Left ventricle myocardium superior (tissue), 1 donor: Measurements from ENCODE around the gene STAT6. TPM values are rescaled to one million over a fixed set of nuclear protein-coding genes. Genes with fewer than 3 reads are reported as not detected.
"Not testable (repeated sequence)": the region's sequence is repeated elsewhere in the genome, so short reads cannot be mapped to it uniquely, and the experiment has no call there.

ENCODE experiments used
- ATAC-seq: fragments of 200-7000 bp; cut with Tn5 transposase; one replicate; pipeline ENCODE4 v1.9.1; 2020; ENCODE audit warnings: mild to moderate bottlenecking, moderate library complexity
- DNase-seq: peaks from one replicate; pipeline ENCODE4 v3.0.0-alpha.2; 2020
- intact Hi-C: fragments of 100-400 bp; cut with micrococcal nuclease; formaldehyde crosslinking; loops from one replicate; pipeline ENCODE4 v1.11.0; 2022
- total RNA-seq: library from RNA; stranded (reverse); fragmentation: NEBNext Ultra II Directional; extraction: Animal tissue kit (Norgen Biotek cat#: 25700); gene quantifications from one replicate; pipeline ENCODE4 v1.2.1, GENCODE V29; 2021
- donor health status: DM: no; HTN: yes; CAD: no; lungs with severe emphysema.

Gene STAT6
- total RNA-seq, 1 donor from 2014 or later = 46.1 TPM

GRCh38 chr12:57073566-57074450, 37.4 kb downstream of the STAT6 start:
- DNase-seq, ATAC-seq, intact Hi-C loops: not testable (repeated sequence)

DNA sequence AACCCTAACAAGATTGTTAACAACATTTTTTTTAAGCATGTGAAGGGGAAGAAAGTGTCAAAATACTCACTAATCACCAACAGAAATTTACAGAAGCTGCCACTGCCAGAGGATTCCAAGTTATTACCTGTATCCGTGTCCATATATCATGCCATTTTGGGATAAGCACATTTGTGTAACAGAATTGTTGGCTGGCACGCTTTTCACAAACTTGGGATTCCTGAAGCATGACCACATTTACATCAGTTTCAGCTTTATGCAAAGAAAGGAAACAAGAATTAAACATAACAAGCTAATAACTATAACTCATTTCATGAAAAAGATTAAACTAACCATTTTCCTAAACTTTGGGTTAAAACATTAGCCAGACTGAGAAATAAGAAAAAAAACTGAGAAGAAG, 38.5 kb downstream of the STAT6 start:
- intact Hi-C loops = no loop called here
- ATAC-seq (no peak), DNase-seq (no peak)

GRCh38 chr12:57069523-57069922, 41.6 kb downstream of the STAT6 start:
- DNase-seq = no peak
- intact Hi-C loops = loop anchor here (2.0 kb wide), 1 partner anchor 43 kb away; no protein-coding TSS in a partner anchor
- ATAC-seq = peak; percentile 95

DNA sequence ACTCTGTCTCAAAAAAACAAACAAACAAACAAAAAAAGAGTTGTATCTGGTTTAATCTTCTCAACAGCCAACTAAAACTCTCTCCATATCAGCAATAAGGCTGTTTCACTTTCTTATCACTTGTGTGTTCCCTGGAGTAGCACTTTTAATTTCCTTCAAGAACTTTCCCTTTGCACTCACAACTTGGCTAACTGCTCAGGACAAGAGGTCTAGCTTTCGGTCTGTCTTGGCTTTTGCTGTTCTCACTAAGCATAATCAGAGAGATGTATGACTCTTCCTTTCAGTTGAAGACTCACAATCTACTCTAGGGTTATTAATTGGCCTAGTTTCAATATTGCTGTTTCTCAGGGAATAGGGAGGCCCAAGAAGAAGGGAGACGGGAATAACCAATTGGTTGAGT, 44.9 kb downstream of the STAT6 start:
- no peak for ATAC-seq
- intact Hi-C loops = no loop called here
- DNase-seq = no peak

- DNase-seq (no peak), ATAC-seq (no peak)
- intact Hi-C loops = no loop called here
Observed at GRCh38 chr12:57063991-57064685, 47.0 kb downstream of the STAT6 start.

DNA sequence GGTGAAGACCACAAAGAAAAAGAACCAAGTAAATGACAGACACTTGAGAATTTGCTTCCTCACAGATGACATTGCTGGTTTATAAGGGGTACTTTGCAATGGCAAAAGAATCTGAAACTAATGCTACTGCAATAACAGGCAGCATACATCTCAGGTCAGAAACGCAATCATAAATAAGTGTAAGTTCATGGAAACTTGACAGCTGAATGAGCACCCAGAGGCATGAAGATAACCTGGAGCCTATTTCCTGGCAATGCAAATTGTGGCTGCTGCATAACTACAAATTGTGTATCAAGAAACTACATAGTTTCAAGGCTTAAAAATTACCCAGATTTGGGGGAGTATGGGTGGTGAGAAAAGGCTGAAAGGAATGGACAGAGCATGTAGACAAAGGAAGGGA, 52.7 kb downstream of the STAT6 start:
- intact Hi-C loops = no loop called here
- ATAC-seq = no peak
- no peak for DNase-seq

GRCh38 chr12:57057067-57057751, 54.0 kb downstream of the STAT6 start:
- DNase-seq (no peak), ATAC-seq (no peak)
- intact Hi-C loops = no loop called here

- intact Hi-C loops = no loop called here
- ATAC-seq (no peak), DNase-seq (no peak)
Observed at GRCh38 chr12:57055824-57056223, 55.3 kb downstream of the STAT6 start.

DNA sequence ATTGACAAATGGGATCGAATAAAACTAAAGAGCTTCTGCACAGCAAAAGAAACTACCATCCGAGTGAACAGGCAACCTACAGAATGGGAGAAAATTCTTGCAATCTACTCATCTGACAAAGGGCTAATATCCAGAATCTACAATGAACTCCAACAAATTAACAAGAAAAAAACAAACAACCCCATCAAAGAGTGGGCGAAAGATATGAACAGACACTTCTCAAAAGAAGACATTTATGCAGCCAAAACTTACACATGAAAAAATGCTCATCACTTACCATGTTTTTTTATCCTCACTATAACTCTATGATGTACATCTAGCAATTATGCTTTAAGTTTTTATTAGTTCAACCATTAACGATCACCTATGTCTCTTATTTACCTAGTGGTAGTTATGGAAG, 57.3 kb downstream of the STAT6 start:
- intact Hi-C loops, DNase-seq, ATAC-seq: not testable (repeated sequence)

DNA sequence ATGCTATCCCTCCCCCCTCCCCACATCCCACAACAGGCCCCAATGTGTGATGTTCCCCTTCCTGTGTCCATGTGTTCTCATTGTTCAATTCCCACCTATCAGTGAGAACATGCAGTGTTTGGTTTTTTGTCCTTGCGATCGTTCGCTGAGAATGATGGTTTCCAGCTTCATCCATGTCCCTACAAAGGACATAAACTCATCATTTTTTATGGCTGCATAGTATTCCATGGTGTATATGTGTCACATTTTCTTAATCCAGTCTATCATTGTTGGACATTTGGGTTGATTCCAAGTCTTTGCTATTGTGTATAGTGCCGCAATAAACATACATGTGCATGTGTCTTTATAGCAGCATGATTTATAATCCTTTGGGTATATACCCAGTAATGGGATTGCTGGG, 58.0 kb downstream of the STAT6 start:
- DNase-seq, intact Hi-C loops, ATAC-seq: not testable (repeated sequence)

DNA sequence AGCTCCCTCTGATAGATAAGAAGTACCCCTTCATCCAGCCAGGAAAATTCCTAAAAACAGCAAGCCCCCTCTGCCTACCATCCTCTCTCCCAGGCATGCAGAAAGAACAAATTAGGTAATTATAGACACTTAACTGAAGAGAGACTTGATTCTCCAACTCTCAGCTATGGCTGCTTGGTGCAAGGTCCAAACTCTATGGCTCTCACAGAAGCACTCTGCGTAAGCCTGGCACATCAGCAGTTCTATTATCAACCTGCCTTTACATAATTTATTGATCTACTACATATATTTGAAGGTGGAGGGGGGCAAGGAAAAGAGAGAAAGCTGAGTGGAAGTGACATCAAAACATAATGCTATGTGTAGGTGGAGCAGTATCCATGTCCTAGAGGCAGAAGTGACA, 60.2 kb downstream of the STAT6 start:
- no peak for ATAC-seq
- DNase-seq = no peak
- intact Hi-C loops = no loop called here

DNA sequence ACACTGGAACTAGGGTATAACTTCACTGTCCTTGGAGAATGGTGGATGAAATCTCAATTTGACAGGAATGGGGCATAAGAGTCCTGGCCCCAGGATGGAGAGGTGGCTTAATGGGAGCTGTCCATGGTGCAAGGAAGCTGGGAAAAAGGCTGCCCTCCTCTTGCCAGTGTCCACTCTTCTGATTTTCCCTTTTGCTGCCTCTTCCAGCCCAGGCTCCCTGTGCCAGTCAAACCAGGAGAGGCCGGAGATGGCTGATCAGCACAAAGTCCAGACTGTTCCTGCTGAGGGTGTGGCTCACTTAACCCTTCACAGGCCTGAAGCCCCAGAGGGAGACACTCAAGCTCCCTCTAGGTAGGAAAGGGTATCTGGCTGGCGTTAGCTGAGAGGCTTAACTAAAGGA, 61.3 kb downstream of the STAT6 start, which contains the start of gene MYO1A:
MYO1A (minus strand) TSS at position 240 of the 400 bp plus-strand sequence. CDS start 1,806 bp downstream, outside the sequence.
- intact Hi-C loops = no loop called here
- ATAC-seq = no peak
- DNase-seq = no peak

DNA sequence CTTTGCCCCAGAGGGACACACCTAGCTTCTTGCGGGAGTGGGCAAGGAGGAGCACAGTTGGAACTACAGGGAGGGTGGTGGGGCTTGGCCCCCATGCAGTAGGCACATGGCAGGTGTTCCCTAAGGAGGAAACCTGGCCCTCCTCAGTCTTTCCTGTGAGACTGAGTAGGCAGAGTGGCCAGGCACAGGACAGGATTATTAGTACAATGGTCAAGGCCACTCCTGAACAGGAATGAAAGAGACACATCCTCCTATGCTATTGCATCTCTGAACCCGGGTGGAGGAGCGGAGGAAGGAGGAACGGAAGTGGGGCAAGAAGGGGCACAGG, 62.1 kb downstream of the STAT6 start:
- DNase-seq = no peak

DNA sequence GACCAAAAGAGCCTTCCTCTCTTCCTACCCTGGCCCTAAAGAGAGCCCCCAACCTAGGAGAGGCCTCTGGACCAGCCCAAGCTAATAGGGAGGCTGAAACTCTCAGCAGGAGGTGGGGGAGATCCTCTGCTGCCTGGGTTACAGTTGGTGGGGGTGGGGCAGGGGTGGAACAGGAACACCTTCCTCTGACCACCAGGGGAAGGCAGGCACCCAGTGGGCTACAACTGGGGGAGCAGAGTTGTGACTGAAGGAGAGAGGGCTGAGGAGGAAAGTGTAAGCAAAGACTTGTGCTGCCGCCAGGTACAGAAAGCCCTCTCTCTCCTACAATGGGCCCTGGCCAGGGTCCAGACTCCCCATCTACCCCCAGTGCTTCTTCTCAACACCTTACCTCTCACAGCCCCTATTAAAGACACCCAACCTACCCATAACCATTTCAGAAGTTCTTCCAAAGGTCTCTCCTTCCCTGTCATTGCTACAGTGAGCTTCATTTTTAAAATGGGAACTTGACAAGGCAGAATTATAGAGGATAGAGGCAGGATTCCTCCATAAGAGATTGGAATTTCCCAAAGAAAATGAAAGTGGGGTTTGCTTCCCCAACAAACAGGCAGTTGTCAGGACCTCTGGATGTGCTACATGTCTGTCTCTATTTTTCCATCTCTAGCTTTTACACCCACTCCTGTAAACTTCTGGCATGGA, 62.6 kb downstream of the STAT6 start:
- intact Hi-C loops = no loop called here
- DNase-seq (no peak), ATAC-seq (no peak)

More for the DNA sequence above, 62.1 kb downstream of the STAT6 start:
- intact Hi-C loops = no loop called here
- no peak for ATAC-seq

DNA sequence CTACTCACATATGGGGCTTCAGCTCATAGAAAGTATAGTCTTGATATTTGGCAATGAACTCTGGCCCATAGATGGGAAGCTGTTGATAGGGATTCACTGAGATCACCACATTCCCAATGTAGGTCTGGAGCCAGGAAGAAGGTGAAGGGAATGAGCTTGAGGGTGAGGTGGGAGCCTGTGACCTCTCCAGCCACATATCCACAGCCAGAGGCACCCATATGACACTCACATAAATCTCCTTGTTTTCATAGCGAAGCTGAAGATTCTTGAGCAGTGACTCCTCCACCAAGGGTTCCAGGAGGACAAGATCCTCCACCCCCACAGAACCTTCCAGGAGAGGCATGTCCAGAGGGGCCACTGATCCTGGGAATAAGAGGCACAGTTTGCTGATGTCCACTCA, 63.2 kb downstream of the STAT6 start:
- ATAC-seq = no peak
- intact Hi-C loops = no loop called here
- no peak for DNase-seq

DNA sequence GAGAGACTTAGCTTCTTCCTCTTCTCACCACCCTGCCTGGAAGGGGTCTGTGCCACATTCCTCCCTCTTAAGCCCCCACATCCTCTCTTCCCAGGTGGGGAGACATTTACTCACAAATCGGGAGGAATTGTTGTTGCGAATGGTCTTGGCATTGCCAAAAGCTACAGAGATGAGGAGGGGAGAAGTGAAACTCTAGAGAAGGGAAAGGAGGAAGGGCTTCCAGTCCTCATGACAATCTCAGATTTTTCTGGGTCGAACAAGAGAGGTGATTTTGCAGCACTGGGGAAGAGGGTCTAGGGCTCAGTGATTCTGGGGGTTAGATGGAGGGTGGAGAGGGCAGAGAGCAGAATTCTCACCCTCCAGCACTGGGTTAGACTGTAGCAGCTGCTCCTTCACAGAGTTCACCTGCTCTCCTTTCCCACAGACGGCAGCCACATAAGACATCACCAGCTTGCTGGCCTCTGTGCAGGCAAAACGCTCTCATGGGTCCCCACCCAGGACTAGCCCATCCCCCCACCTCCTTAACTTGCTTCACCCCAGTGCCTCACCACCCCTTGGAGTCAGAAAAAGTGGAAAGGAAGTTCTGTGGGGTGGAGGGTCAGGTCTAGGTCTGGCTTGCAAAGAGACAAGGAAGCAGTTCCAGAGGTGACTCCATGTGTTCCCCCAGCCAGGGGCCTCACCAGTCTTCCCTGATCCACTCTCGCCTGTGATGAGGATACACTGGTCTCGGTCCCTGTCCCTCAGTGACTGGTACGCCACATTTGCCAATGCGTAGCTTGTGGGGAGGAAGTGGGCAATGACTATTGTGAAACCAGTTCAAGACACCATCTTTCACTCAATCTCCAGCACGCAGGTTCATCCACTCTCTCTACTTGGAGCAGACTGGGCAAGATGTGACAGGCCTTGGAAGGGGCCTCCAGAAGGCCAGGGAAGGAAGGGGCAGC, 63.9 kb downstream of the STAT6 start:
- intact Hi-C loops = no loop called here
- peak; percentile 37 for ATAC-seq
- no peak for DNase-seq

DNA sequence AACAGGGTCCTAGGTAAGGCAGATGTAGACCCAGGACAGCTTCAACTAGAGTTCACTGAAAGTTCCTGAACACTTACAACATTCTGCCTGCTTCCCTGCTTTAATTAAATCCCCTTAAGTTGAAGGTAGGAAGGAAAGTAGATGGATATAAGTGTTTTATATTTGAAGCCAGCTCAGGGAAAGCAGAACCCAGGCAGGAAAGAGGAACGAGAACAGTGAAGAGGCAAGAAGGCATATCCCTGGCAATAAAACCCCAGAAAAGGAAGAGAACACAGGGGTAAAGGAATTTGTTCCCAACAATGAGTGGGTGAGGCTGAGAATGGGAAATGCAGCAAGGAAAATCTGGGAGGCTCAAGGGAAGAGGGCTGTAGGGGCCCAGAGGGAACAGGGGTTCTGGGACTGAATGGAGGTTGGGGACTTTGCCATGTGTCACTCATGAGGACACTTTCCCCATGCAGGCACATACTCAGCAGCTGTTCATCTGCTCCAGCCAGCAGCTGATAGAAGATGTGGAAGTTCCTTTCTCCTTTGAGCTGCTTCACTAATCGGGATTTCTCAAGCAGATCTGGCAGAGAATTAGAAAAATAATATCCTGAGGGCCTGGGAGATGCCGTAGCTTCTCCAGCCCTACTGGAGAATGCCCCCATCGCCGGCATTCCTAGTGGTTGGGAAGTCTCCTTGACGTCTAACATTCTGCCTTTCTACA, 64.9 kb downstream of the STAT6 start:
- DNase-seq (no peak), ATAC-seq (no peak)
- intact Hi-C loops = no loop called here
